ENCODE data around the gene KCNG2. TPM values are rescaled to one million over a fixed set of nuclear protein-coding genes. Genes with fewer than 3 reads are reported as not detected.

Gene KCNG2
- total RNA-seq, 1 donor from 2014 or later = 0.22 TPM

GRCh38 chr18:79890674-79891073, 92.9 kb downstream of the KCNG2 start:
- ATAC-seq (no peak), DNase-seq (ENCODE audit: low spot score) (no peak)
- intact Hi-C loops (cut with DNase I) = no loop called here

- intact Hi-C loops (cut with DNase I) = no loop called here
- ATAC-seq = no peak
- DNase-seq (ENCODE audit: low spot score) = no peak
These were observed 99.0 kb downstream of the KCNG2 start for GRCh38 chr18:79896738-79897137.

- DNase-seq (ENCODE audit: low spot score) = no peak
- ATAC-seq = no peak
- intact Hi-C loops (cut with DNase I) = no loop called here
These were observed 100.3 kb downstream of the KCNG2 start for GRCh38 chr18:79897940-79898625.

- ATAC-seq (no peak), DNase-seq (ENCODE audit: low spot score) (peak; percentile 39)
- intact Hi-C loops (cut with DNase I) = no loop called here
These were observed 101.3 kb downstream of the KCNG2 start for GRCh38 chr18:79898952-79899608.

- DNase-seq (ENCODE audit: low spot score) = no peak
- intact Hi-C loops (cut with DNase I) = no loop called here
- no peak for ATAC-seq
These were observed 102.1 kb downstream of the KCNG2 start for GRCh38 chr18:79899609-79900445.

GRCh38 chr18:79900610-79901570, 103.2 kb downstream of the KCNG2 start:
- DNase-seq (ENCODE audit: low spot score) (no peak), ATAC-seq (peak; percentile 14)
- intact Hi-C loops (cut with DNase I) = no loop called here

GRCh38 chr18:79901665-79902064, 103.9 kb downstream of the KCNG2 start:
- intact Hi-C loops (cut with DNase I) = no loop called here
- no peak for ATAC-seq
- DNase-seq (ENCODE audit: low spot score) = no peak

GRCh38 chr18:79902075-79902474, 104.3 kb downstream of the KCNG2 start:
- intact Hi-C loops (cut with DNase I) = no loop called here
- DNase-seq (ENCODE audit: low spot score) (no peak), ATAC-seq (peak; percentile 14)

- DNase-seq (ENCODE audit: low spot score) = no peak
These were observed 104.9 kb downstream of the KCNG2 start for GRCh38 chr18:79902640-79903039.

GRCh38 chr18:79903071-79903635, 105.4 kb downstream of the KCNG2 start:
- intact Hi-C loops (cut with DNase I) = no loop called here
- peak; percentile 49 for DNase-seq (ENCODE audit: low spot score)
- ATAC-seq = no peak

More at GRCh38 chr18:79902640-79903039, 104.9 kb downstream of the KCNG2 start:
- intact Hi-C loops (cut with DNase I) = no loop called here
- ATAC-seq = peak; percentile 13

- intact Hi-C loops (cut with DNase I) = no loop called here
- DNase-seq (ENCODE audit: low spot score) = peak; percentile 55
- ATAC-seq = no peak
These were observed 106.1 kb downstream of the KCNG2 start for GRCh38 chr18:79903787-79904356.

GRCh38 chr18:79904357-79905147, 106.8 kb downstream of the KCNG2 start:
- DNase-seq (ENCODE audit: low spot score) = peak; percentile 55
- peak; percentile 6 for ATAC-seq
- intact Hi-C loops (cut with DNase I) = no loop called here

GRCh38 chr18:79905389-79905911, 107.7 kb downstream of the KCNG2 start:
- ATAC-seq (no peak), DNase-seq (ENCODE audit: low spot score) (peak; percentile 52)
- intact Hi-C loops (cut with DNase I) = no loop called here

- ATAC-seq (no peak), DNase-seq (ENCODE audit: low spot score) (no peak)
- intact Hi-C loops (cut with DNase I) = no loop called here
These were observed 108.3 kb downstream of the KCNG2 start for GRCh38 chr18:79905993-79906392.

- ATAC-seq = no peak
- intact Hi-C loops (cut with DNase I) = no loop called here
- no peak for DNase-seq (ENCODE audit: low spot score)
These were observed 109.0 kb downstream of the KCNG2 start for GRCh38 chr18:79906706-79907105.

- intact Hi-C loops (cut with DNase I) = no loop called here
- DNase-seq (ENCODE audit: low spot score) (no peak), ATAC-seq (no peak)
These were observed 113.0 kb downstream of the KCNG2 start for GRCh38 chr18:79910563-79911343.

Data from sciatic nerve (tissue), 2 donors.